H9 (cell line): ENCODE results near the gene RYR3. TPM values are rescaled to one million over a fixed set of nuclear protein-coding genes. Genes with fewer than 3 reads are reported as not detected.

Source experiments
- DNase-seq: peaks from one replicate; pipeline ENCODE4 v3.0.0-alpha.2; 2017
- H2AFZ ChIP-seq: one replicate; pipeline ENCODE4 v1.6.1; 2013; ENCODE audit warnings: mild to moderate bottlenecking, low read length, control low read depth, moderate library complexity
- H2AK5ac ChIP-seq: 2 replicates; pipeline ENCODE4 v1.6.1; 2013; ENCODE audit warnings: low read length, control low read depth, mixed read lengths; ENCODE audit not compliant: insufficient read length
- H2BK120ac ChIP-seq: one replicate; pipeline ENCODE4 v1.6.1; 2013; ENCODE audit warnings: low read depth, mild to moderate bottlenecking, low read length, control low read depth, inconsistent platforms; ENCODE audit not compliant: poor library complexity, severe bottlenecking
- H2BK12ac ChIP-seq: 2 replicates; pipeline ENCODE4 v1.6.1; 2013; ENCODE audit warnings: low read length, control low read depth, mixed read lengths, low read depth; ENCODE audit not compliant: insufficient read length
- H2BK15ac ChIP-seq: 2 replicates; pipeline ENCODE4 v1.6.1; 2013; ENCODE audit warnings: low read depth, low read length, control low read depth
- H2BK20ac ChIP-seq: one replicate; pipeline ENCODE4 v1.6.1; 2013; ENCODE audit warnings: low read depth, mild to moderate bottlenecking, low read length, control low read depth, inconsistent platforms; ENCODE audit not compliant: poor library complexity, severe bottlenecking
- H2BK5ac ChIP-seq: 2 replicates; pipeline ENCODE4 v1.6.1; 2013; ENCODE audit warnings: low read length, control low read depth, mixed read lengths; ENCODE audit not compliant: insufficient read length
- H3K14ac ChIP-seq: 2 replicates; pipeline ENCODE4 v1.6.1; 2013; ENCODE audit warnings: low read length, control low read depth; ENCODE audit not compliant: insufficient read depth
- H3K18ac ChIP-seq: 2 replicates; pipeline ENCODE4 v1.6.1; 2013; ENCODE audit warnings: low read depth, mild to moderate bottlenecking, mixed read lengths, low read length, control low read depth; ENCODE audit not compliant: insufficient read length
- H3K23ac ChIP-seq: 2 replicates; pipeline ENCODE4 v1.6.1; 2013; ENCODE audit warnings: low read length, control low read depth, mixed read lengths, low read depth; ENCODE audit not compliant: insufficient read length
- H3K23me2 ChIP-seq: 2 replicates; pipeline ENCODE4 v1.6.1; 2013; ENCODE audit warnings: low read depth, mild to moderate bottlenecking, mixed read lengths, low read length, control low read depth; ENCODE audit not compliant: insufficient read length, poor library complexity, severe bottlenecking
- H3K27ac ChIP-seq: 2 replicates; pipeline ENCODE4 v1.5.1; 2013; ENCODE audit warnings: low read length, control low read depth, mixed read lengths, low read depth; ENCODE audit not compliant: insufficient read length
- H3K27me3 ChIP-seq: 2 replicates; pipeline ENCODE4 v1.6.1; 2013; ENCODE audit warnings: low read length, control low read depth, inconsistent platforms; ENCODE audit not compliant: insufficient read depth
- H3K4ac ChIP-seq: 2 replicates; pipeline ENCODE4 v1.6.1; 2013; ENCODE audit warnings: low read depth, mild to moderate bottlenecking, control low read depth, inconsistent platforms, low read length, moderate library complexity
- H3K4me1 ChIP-seq: 2 replicates; pipeline ENCODE4 v1.6.1; 2013; ENCODE audit warnings: low read length, control low read depth, inconsistent platforms; ENCODE audit not compliant: insufficient read depth
- H3K4me2 ChIP-seq: 2 replicates; pipeline ENCODE4 v1.6.1; 2013; ENCODE audit warnings: low read length, control low read depth, mixed read lengths; ENCODE audit not compliant: insufficient read length, insufficient read depth
- H3K56ac ChIP-seq: 2 replicates; pipeline ENCODE4 v1.6.1; 2013; ENCODE audit warnings: low read depth, mild to moderate bottlenecking, mixed read lengths, low read length, control low read depth; ENCODE audit not compliant: insufficient read length
- H3K79me1 ChIP-seq: 2 replicates; pipeline ENCODE4 v1.6.1; 2013; ENCODE audit warnings: low read depth, mild to moderate bottlenecking, moderate library complexity, low read length, control low read depth, inconsistent platforms; ENCODE audit not compliant: insufficient read depth, poor library complexity, severe bottlenecking
- H3K79me2 ChIP-seq: 2 replicates; pipeline ENCODE4 v1.6.1; 2013; ENCODE audit warnings: low read length, control low read depth, inconsistent platforms; ENCODE audit not compliant: insufficient read depth
- H3K9ac ChIP-seq: 2 replicates; pipeline ENCODE4 v1.6.1; 2013; ENCODE audit warnings: low read length, control low read depth, mixed read lengths; ENCODE audit not compliant: insufficient read length; ENCODE audit errors: extremely low read depth
- H3K9me3 ChIP-seq: one replicate; pipeline ENCODE4 v1.6.1; 2013; ENCODE audit warnings: low read depth, low read length, inconsistent platforms; ENCODE audit not compliant: control insufficient read depth
- H3T11ph ChIP-seq: one replicate; pipeline ENCODE4 v1.6.1; 2013; ENCODE audit warnings: mild to moderate bottlenecking, low read length, control low read depth, inconsistent platforms
- H4K20me1 ChIP-seq: one replicate; pipeline ENCODE4 v1.6.1; 2013; ENCODE audit not compliant: control insufficient read depth, insufficient read length, insufficient read depth
- H4K5ac ChIP-seq: 2 replicates; pipeline ENCODE4 v1.6.1; 2013; ENCODE audit warnings: low read depth, mild to moderate bottlenecking, mixed read lengths, low read length, control low read depth; ENCODE audit not compliant: insufficient read length
- H4K8ac ChIP-seq: replicated peaks from 2 replicates; pipeline ENCODE4 v1.6.1; 2013; ENCODE audit warnings: low read length, control low read depth, mixed read lengths, low read depth; ENCODE audit not compliant: insufficient read length
- H4K91ac ChIP-seq: 2 replicates; pipeline ENCODE4 v1.6.1; 2013; ENCODE audit warnings: low read depth, mild to moderate bottlenecking, moderate library complexity, mixed read lengths, low read length, control low read depth; ENCODE audit not compliant: insufficient read length
- H3K27ac Mint-ChIP-seq, 3 experiments: 2 replicates in 2 of 3; 3 replicates in 1 of 3; pipeline ENCODE4 v1.8.0; 2020 to 2021; ENCODE audit warnings: mixed read lengths in 3 of 3, mild to moderate bottlenecking in 1 of 3, moderate library complexity in 1 of 3
- H3K27me3 Mint-ChIP-seq: 2 replicates; pipeline ENCODE4 v1.8.0; 2021; ENCODE audit warnings: low read depth, mild to moderate bottlenecking, moderate library complexity, mixed read lengths
- H3K36me3 Mint-ChIP-seq, 3 experiments: 2 replicates in 2 of 3; 3 replicates in 1 of 3; pipeline ENCODE4 v1.8.0; 2020 to 2021; ENCODE audit warnings: low read depth in 3 of 3, mixed read lengths in 3 of 3; ENCODE audit not compliant: insufficient read depth in 1 of 3
- H3K4me1 Mint-ChIP-seq, 2 experiments: 2 replicates each; pipeline ENCODE4 v1.8.0; 2020; ENCODE audit warnings: mixed read lengths in 2 of 2
- H3K4me3 Mint-ChIP-seq, 2 experiments: 2 replicates in 1 of 2; 3 replicates in 1 of 2; pipeline ENCODE4 v1.8.0; 2020 to 2021; ENCODE audit warnings: mild to moderate bottlenecking in 2 of 2, mixed read lengths in 2 of 2, moderate library complexity in 1 of 2
- H3K9me3 Mint-ChIP-seq, 2 experiments: 2 replicates in 1 of 2; 3 replicates in 1 of 2; pipeline ENCODE4 v1.8.0; 2020; ENCODE audit warnings: mild to moderate bottlenecking in 2 of 2, mixed read lengths in 2 of 2, moderate library complexity in 1 of 2
- WGBS: extraction: QIAGEN DNeasy Blood & Tissue Kit; methylation state at CpG from one replicate; pipeline ENCODE4 v1.1.7; 2013; ENCODE audit warnings: missing lambda C conversion rate, low lambda C conversion rate, mixed read lengths; ENCODE audit not compliant: insufficient read length; ENCODE audit errors: extremely low coverage; 5-methylcytosine and 5-hydroxymethylcytosine counted together
- total RNA-seq: library from RNA; stranded (reverse); gene quantifications from 2 replicates; pipeline ENCODE4 v1.2.1, GENCODE V29; 2021
- TF ChIP-seq, protein P1 (sequence below): fragments of 200-600 bp; sonication (generic); conservative IDR thresholded peaks from 3 replicates; pipeline ENCODE4 v1.8.0; 2021; ENCODE audit warnings: antibody characterized with exemption, mild to moderate bottlenecking

The RYR3 gene
- total RNA-seq, 1 experiment from 2014 or later: 0.85 TPM

DNA sequence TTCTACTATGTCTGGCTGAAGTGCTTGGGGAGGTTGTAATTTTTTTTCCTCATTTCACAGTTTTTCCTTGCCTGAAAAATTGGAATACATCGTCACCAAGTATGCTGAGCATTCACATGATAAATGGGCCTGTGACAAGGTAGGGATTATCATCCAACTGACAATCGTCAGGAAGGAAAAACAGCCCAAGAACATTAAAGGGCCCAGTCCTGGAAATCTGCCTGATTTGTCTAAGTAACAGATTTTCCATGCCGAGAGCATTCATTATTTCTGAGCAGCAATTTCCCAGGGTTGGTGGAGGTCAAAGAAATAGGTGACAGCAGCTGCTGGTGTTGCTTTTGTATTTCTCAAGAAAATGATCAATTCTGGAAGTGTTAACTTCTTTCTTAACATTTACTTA is 431.5 kb downstream of the RYR3 start:
- no peaks in the 10 kb centered on the region for H3K27me3 ChIP-seq
- TF ChIP-seq, protein P1, sequence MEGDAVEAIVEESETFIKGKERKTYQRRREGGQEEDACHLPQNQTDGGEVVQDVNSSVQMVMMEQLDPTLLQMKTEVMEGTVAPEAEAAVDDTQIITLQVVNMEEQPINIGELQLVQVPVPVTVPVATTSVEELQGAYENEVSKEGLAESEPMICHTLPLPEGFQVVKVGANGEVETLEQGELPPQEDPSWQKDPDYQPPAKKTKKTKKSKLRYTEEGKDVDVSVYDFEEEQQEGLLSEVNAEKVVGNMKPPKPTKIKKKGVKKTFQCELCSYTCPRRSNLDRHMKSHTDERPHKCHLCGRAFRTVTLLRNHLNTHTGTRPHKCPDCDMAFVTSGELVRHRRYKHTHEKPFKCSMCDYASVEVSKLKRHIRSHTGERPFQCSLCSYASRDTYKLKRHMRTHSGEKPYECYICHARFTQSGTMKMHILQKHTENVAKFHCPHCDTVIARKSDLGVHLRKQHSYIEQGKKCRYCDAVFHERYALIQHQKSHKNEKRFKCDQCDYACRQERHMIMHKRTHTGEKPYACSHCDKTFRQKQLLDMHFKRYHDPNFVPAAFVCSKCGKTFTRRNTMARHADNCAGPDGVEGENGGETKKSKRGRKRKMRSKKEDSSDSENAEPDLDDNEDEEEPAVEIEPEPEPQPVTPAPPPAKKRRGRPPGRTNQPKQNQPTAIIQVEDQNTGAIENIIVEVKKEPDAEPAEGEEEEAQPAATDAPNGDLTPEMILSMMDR: no peak
- no peak overlapping the region for H3K9ac ChIP-seq
- H2BK20ac ChIP-seq: no peak overlapping the region
- H2BK12ac ChIP-seq: no peak overlapping the region
- H3K79me1 ChIP-seq: no peaks in the 10 kb centered on the region
- no peak overlapping the region for H3K27ac Mint-ChIP-seq
- H3K4me3 Mint-ChIP-seq: no peak overlapping the region
- no peak overlapping the region for H2BK5ac ChIP-seq
- H3K36me3 Mint-ChIP-seq: no peaks in the 10 kb centered on the region
- no peaks in the 10 kb centered on the region for H3K9me3 ChIP-seq
- no CpG with 5 or more reads among the region's 3 CpGs for WGBS
- no peak overlapping the region for H3T11ph ChIP-seq
- no peak overlapping the region for H3K14ac ChIP-seq
- no peak overlapping the region for H3K18ac ChIP-seq
- no peaks in the 10 kb centered on the region for H3K27me3 Mint-ChIP-seq
- H3K4me2 ChIP-seq: no peak overlapping the region
- H4K5ac ChIP-seq: no peak overlapping the region
- no peak overlapping the region for H3K56ac ChIP-seq
- H3K4me1 Mint-ChIP-seq: peaks cover 12% of the 10 kb centered on the region in 2 experiments
- no peak overlapping the region for H3K23ac ChIP-seq
- H2BK120ac ChIP-seq: no peak overlapping the region
- no peak overlapping the region for H2AFZ ChIP-seq
- H2AK5ac ChIP-seq: no peak overlapping the region
- no peaks in the 10 kb centered on the region for H3K9me3 Mint-ChIP-seq
- no peaks in the 10 kb centered on the region for H3K23me2 ChIP-seq
- no peak overlapping the region for H2BK15ac ChIP-seq
- H3K79me2 ChIP-seq: no peaks in the 10 kb centered on the region
- no peak overlapping the region for H3K27ac ChIP-seq
- DNase-seq: no peak
- H4K8ac ChIP-seq: no peak overlapping the region
- no peak overlapping the region for H4K91ac ChIP-seq
- peaks cover 7% of the 10 kb centered on the region; the same call in 1 of the 2 replicates for H3K4me1 ChIP-seq
- H4K20me1 ChIP-seq: no peaks in the 10 kb centered on the region
- no peak overlapping the region for H3K4ac ChIP-seq
